Measurements from ENCODE around the gene CCL13.

The CCL13 gene

DNA sequence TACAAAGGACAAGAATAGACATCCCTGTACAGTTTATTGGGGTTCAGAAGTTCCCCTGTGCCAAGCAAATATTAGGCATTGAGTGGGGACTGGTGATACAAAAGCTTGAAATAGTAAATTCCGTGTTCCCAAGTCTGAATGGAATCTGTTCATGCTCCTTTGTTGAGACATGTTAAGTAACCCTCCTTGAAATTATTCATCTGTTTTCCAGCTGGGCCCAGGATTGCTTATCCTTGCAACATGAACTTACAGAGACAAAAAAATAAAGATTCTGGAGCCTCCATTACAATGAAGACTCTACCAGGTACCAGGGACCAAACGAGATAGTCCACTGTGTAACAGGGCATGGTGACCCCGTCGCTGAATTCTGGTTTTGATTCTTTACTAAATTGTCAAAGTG, 43.1 kb upstream of the CCL13 start (continued):
- TF ChIP-seq ZNF571 (tag by site-specific recombination; IDR thresholded peaks at IDR 0.05): no peak
- TF ChIP-seq OVOL3 (tag by site-specific recombination; IDR thresholded peaks at IDR 0.05): no peak
- TF ChIP-seq ZNF768 (tag by site-specific recombination; IDR thresholded peaks at IDR 0.05): no peak

- no peak for TF ChIP-seq KLF1 (tag by site-specific recombination; IDR thresholded peaks at IDR 0.05)
- TF ChIP-seq ZNF596 (tag by site-specific recombination; IDR thresholded peaks at IDR 0.05): no peak
- no peak for TF ChIP-seq ZBTB7A (tag by site-specific recombination; IDR thresholded peaks at IDR 0.05; ENCODE audit: low read depth)
- TF ChIP-seq ZNF274 (IDR thresholded peaks at IDR 0.05; ENCODE audit: low read length): no peak
- no peak for TF ChIP-seq ZNF274 (tag by site-specific recombination; IDR thresholded peaks at IDR 0.05; ENCODE audit: borderline replicate concordance)
- TF ChIP-seq, protein P1, sequence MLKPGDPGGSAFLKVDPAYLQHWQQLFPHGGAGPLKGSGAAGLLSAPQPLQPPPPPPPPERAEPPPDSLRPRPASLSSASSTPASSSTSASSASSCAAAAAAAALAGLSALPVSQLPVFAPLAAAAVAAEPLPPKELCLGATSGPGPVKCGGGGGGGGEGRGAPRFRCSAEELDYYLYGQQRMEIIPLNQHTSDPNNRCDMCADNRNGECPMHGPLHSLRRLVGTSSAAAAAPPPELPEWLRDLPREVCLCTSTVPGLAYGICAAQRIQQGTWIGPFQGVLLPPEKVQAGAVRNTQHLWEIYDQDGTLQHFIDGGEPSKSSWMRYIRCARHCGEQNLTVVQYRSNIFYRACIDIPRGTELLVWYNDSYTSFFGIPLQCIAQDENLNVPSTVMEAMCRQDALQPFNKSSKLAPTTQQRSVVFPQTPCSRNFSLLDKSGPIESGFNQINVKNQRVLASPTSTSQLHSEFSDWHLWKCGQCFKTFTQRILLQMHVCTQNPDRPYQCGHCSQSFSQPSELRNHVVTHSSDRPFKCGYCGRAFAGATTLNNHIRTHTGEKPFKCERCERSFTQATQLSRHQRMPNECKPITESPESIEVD (tag by site-specific recombination; IDR thresholded peaks at IDR 0.05): no peak
- TF ChIP-seq, protein P2, sequence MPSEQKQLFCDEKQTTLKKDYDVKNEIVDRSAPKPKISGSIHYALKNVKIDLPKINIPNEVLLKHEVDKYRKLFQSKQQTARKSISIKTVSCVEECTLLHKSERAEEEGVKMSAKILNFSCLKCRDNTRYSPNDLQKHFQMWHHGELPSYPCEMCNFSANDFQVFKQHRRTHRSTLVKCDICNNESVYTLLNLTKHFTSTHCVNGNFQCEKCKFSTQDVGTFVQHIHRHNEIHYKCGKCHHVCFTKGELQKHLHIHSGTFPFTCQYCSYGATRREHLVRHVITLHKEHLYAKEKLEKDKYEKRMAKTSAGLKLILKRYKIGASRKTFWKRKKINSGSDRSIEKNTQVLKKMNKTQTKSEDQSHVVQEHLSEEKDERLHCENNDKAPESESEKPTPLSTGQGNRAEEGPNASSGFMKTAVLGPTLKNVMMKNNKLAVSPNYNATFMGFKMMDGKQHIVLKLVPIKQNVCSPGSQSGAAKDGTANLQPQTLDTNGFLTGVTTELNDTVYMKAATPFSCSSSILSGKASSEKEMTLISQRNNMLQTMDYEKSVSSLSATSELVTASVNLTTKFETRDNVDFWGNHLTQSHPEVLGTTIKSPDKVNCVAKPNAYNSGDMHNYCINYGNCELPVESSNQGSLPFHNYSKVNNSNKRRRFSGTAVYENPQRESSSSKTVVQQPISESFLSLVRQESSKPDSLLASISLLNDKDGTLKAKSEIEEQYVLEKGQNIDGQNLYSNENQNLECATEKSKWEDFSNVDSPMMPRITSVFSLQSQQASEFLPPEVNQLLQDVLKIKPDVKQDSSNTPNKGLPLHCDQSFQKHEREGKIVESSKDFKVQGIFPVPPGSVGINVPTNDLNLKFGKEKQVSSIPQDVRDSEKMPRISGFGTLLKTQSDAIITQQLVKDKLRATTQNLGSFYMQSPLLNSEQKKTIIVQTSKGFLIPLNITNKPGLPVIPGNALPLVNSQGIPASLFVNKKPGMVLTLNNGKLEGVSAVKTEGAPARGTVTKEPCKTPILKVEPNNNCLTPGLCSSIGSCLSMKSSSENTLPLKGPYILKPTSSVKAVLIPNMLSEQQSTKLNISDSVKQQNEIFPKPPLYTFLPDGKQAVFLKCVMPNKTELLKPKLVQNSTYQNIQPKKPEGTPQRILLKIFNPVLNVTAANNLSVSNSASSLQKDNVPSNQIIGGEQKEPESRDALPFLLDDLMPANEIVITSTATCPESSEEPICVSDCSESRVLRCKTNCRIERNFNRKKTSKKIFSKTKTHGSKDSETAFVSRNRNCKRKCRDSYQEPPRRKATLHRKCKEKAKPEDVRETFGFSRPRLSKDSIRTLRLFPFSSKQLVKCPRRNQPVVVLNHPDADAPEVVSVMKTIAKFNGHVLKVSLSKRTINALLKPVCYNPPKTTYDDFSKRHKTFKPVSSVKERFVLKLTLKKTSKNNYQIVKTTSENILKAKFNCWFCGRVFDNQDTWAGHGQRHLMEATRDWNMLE (tag by site-specific recombination; conservative IDR thresholded peaks at IDR 0.05; ENCODE audit: low read depth): no peak
- no peak for TF ChIP-seq SCRT2 (tag by site-specific recombination; IDR thresholded peaks at IDR 0.05)
- TF ChIP-seq HOXA7 (CRISPR knock-in tag; IDR thresholded peaks at IDR 0.05; ENCODE audit: borderline replicate concordance): no peak
- no peak for TF ChIP-seq ZBTB17 (tag by site-specific recombination; IDR thresholded peaks at IDR 0.05)
- TF ChIP-seq KLF17 (tag by site-specific recombination; IDR thresholded peaks at IDR 0.05): no peak
- TF ChIP-seq ZNF423 (tag by site-specific recombination; IDR thresholded peaks at IDR 0.05): no peak
- no peak for TF ChIP-seq ZNF175 (tag by site-specific recombination; IDR thresholded peaks at IDR 0.05)
- TF ChIP-seq HOXD13 (CRISPR knock-in tag; IDR thresholded peaks at IDR 0.05; ENCODE audit: borderline replicate concordance): no peak
- TF ChIP-seq RBAK (tag by site-specific recombination; IDR thresholded peaks at IDR 0.05): no peak
- TF ChIP-seq ZBTB21 (tag by site-specific recombination; IDR thresholded peaks at IDR 0.05): no peak
- TF ChIP-seq ZNF146 (tag by site-specific recombination; IDR thresholded peaks at IDR 0.05): no peak
- no peak for TF ChIP-seq ZNF548 (tag by site-specific recombination; IDR thresholded peaks at IDR 0.05)
- TF ChIP-seq GLI2 (tag by site-specific recombination; IDR thresholded peaks at IDR 0.05; ENCODE audit: borderline replicate concordance, low read depth): no peak
- TF ChIP-seq PATZ1 (tag by site-specific recombination; IDR thresholded peaks at IDR 0.05): no peak
- no peaks in the 10 kb centered on the region for H3K9me3 ChIP-seq (ENCODE audit: control insufficient read depth, insufficient read depth, low read depth, low read length)
- no peak overlapping the region for H3K4me3 ChIP-seq (ENCODE audit: low read depth, low read length)
- H3K4me1 ChIP-seq (ENCODE audit: control insufficient read depth, insufficient read depth, low read length): no peaks in the 10 kb centered on the region
- CTCF ChIA-PET: interaction anchor here (8.3 to 15.4 kb wide), 2 partner anchors 47 kb away, joined by 84 to 206 read pairs; partner anchors contain the start of gene CCL1
- POLR2A ChIA-PET: no interaction called here
- no peaks in the 10 kb centered on the region for H3K36me3 ChIP-seq (ENCODE audit: control insufficient read depth in 2 of 2, insufficient read depth in 1 of 2, low read length in 2 of 2)
- no peak overlapping the region for H3K27ac ChIP-seq (ENCODE audit: extremely low read depth, low read depth, low read length)
Observed at GRCh38 chr17:34314279-34314678, 42.0 kb upstream of the CCL13 start.

Data from HEK293 (cell line).